HG02973 (cell line): ENCODE results near the gene ABHD15.
"Not testable (repeated sequence)": the region's sequence is repeated elsewhere in the genome, so short reads cannot be mapped to it uniquely, and the experiment has no call there.

Experiments used
- ATAC-seq: cut with Tn5 transposase; IDR thresholded peaks from one replicate; pipeline ENCODE4 v1.9.1; 2021; ENCODE audit warnings: moderate library complexity; ENCODE audit not compliant: unreplicated experiment

Gene ABHD15

GRCh38 chr17:29571486-29571882 lies 4.6 kb upstream of the ABHD15 start:
- no peak for ATAC-seq

GRCh38 chr17:29570521-29570920 lies 3.7 kb upstream of the ABHD15 start:
- ATAC-seq = no peak

- no peak for ATAC-seq
Observed at GRCh38 chr17:29569245-29569950, 2.6 kb upstream of the ABHD15 start.

GRCh38 chr17:29568331-29569244 lies 1.8 kb upstream of the ABHD15 start, which contains the start of gene TP53I13:
TP53I13 (plus strand) TSS chr17:29568701; CDS start chr17:29568759, 58 bp downstream.
- ATAC-seq = peak; percentile 30

- peak; percentile 38 for ATAC-seq
Observed at GRCh38 chr17:29567554-29568330, 905 bp upstream of the ABHD15 start.

GRCh38 chr17:29567304-29567553 lies 392 bp upstream of the ABHD15 start:
- peak; percentile 7 for ATAC-seq

GRCh38 chr17:29565643-29566472 lies 979 bp downstream of the ABHD15 start:
- no peak for ATAC-seq

- no peak for ATAC-seq
Observed at GRCh38 chr17:29563816-29564215, 3.0 kb downstream of the ABHD15 start.

- ATAC-seq = no peak
Observed at GRCh38 chr17:29562615-29563014, 4.2 kb downstream of the ABHD15 start.

GRCh38 chr17:29561554-29562517 lies 5.0 kb downstream of the ABHD15 start:
- ATAC-seq = no peak

- ATAC-seq = no peak
Observed at GRCh38 chr17:29560316-29560715, 6.5 kb downstream of the ABHD15 start.

GRCh38 chr17:29559640-29560039 lies 7.2 kb downstream of the ABHD15 start:
- ATAC-seq = no peak

- not testable (repeated sequence) for ATAC-seq
Observed at GRCh38 chr17:29558139-29558538, 8.7 kb downstream of the ABHD15 start.

- ATAC-seq = no peak
Observed at GRCh38 chr17:29557739-29558116, 9.1 kb downstream of the ABHD15 start.

- ATAC-seq = no peak
Observed at GRCh38 chr17:29557085-29557738, 9.6 kb downstream of the ABHD15 start.

- ATAC-seq = no peak
Observed at GRCh38 chr17:29555840-29556239, 11.0 kb downstream of the ABHD15 start.

GRCh38 chr17:29549177-29549923 lies 17.5 kb downstream of the ABHD15 start:
- ATAC-seq = no peak

GRCh38 chr17:29546830-29547229 lies 20.0 kb downstream of the ABHD15 start:
- no peak for ATAC-seq
